GM12892 (cell line): ENCODE results near the gene HES1.

ENCODE experiments used
- POLR2AphosphoS5 ChIP-seq: IDR thresholded peaks from 2 replicates; pipeline ENCODE4 v1.6.1; 2011; ENCODE audit warnings: low read depth, low read length, control low read depth
- TAF1 ChIP-seq: IDR thresholded peaks from 2 replicates; pipeline ENCODE4 v1.6.1; 2011; ENCODE audit warnings: low read depth, mild to moderate bottlenecking, control low read depth, low read length, borderline replicate concordance

- TF ChIP-seq TAF1 = no peak
- TF ChIP-seq POLR2AphosphoS5 = no peak
These were observed 28.8 kb upstream of the HES1 start for GRCh38 chr3:194107107-194107506.
